GM21526 (cell line): ENCODE measurements around the gene ECHS1.
"Not testable (repeated sequence)": the region's sequence is repeated elsewhere in the genome, so short reads cannot be mapped to it uniquely, and the experiment has no call there.

ENCODE experiments used
- ATAC-seq: cut with Tn5 transposase; IDR thresholded peaks from one replicate; pipeline ENCODE4 v1.9.1; 2021; ENCODE audit warnings: moderate library complexity; ENCODE audit not compliant: unreplicated experiment, low FRiP score

ECHS1 gene

DNA sequence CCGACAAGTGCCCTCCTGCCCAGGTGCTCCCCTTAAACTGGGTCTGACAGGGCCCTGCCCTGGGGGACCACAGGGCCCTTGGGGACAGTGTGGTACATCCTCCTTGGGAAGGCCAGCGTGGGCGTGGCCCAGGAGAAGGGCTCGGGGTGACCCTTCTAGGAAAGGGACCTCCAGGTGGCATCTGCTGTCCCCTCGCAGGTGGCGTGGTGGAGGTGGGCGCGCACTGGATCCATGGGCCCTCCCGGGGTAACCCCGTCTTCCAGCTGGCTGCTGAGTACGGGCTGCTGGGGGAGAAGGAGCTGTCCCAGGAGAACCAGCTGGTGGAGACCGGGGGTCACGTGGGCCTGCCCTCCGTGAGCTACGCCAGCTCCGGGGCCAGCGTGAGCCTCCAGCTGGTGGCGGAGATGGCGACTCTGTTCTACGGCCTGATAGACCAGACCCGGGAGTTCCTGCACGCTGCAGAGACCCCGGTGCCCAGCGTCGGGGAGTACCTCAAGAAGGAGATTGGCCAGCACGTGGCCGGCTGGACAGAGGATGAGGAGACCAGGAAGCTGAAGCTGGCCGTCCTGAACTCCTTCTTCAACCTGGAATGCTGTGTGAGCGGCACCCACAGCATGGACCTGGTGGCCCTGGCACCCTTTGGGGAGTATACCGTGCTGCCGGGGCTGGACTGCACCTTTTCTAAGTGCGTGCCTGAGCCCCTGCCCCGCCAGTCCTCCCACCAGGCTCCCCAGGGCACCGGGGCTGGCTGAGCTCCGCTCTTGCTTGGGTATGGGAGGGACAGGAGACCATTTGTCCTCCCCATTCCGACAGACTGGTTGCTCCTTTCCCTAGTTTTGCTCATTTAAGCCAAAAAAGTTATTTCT lies 6.9 kb upstream of the ECHS1 start:
- peak; percentile 9 for ATAC-seq

DNA sequence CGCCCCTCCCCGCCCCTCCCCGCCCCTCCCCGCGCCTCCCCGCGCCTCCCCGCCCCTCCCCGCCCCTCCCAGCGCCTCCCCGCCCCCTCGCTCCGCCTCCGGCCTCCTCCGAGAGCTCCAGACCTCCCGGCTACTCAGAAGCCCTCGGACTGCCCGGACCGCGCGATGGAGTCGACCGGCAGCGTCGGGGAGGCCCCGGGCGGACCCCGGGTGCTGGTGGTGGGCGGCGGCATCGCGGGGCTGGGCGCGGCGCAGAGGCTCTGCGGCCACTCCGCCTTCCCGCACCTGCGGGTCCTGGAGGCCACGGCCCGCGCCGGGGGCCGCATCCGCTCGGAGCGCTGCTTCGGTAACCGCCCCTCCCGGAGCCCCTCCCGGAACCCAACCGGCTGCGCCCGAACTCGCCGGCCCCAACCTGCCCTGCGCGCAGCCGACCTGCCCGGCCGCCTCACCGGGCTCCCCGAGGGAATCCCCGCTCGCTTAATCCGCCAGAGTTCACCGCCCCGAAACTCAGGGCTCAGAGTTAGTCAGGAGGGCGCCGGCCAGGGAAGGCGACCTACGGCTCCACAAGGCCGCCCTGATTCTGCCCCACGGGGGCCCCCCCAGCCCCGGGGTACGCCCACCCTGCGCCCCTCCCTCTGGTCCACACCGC lies 6.1 kb upstream of the ECHS1 start, which contains the start of gene PAOX:
Gene PAOX, plus strand, starts transcription at position 111 of the 649 bp plus-strand sequence. Its CDS starts 55 bp downstream, at position 166.
- ATAC-seq: peak; percentile 43

DNA sequence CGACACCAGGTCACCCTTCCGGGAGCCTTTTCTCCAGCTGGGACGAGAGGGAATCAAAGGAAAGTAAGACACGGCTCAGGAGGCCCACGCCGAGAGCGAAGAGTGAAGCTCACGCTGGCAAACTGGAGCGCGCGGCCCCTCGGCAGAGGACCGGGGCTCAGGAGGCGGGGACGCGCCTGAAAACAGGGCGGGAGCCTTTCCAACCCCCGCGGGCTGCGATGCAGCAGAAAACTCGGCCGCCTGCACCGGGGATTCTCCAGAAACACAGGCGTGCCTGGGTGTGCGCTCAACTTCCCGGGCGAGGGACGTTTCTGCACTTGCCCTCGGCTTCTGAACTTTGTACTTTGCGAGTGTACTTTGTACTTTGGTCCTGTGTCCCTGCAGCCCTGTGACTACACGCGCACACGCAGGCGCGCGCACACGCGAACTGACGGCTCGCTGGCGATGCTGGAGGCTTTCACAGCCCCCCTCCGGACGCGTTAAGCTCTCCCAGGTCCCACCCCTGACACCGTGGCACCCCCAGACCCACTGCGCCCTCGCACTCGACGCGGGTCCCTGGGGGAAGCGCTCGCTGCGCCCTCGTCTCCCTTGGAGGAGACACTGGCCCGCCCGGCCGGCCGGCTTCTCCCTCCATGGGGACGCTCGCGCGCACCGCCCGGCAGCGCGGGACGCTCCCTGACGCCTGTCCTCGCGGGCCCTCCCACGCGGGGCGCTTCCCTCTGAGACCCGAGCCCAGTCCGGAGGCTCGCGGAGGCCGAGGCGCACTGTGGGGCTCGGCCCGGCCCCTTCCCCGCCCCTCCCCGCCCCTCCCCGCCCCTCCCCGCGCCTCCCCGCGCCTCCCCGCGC lies 5.3 kb upstream of the ECHS1 start:
- ATAC-seq: peak; percentile 35

DNA sequence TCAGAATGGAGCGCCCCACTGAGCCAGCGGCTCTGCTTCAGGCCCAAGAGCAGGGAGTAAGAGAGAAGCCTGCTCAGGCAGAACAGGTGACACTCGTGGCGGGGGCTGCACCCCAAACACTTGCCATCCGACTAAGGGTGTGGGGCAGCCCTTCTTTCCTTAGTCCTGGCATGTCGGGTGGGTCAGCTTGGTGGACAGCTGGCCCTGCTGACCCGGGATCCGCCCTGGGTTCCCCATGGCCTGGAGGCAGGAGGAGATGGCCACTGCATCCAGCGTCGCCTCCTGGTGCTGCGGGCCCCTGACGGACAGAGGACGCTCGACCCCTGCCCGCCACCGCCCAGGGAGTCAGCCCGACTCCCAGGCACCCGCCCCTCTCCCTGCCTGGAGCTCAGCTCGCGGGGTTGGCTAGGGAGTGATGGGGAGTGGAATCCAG lies 4.7 kb upstream of the ECHS1 start:
- ATAC-seq: no peak

- no peak for ATAC-seq
These were observed 4.1 kb upstream of the ECHS1 start for GRCh38 chr10:133377025-133377817.

DNA sequence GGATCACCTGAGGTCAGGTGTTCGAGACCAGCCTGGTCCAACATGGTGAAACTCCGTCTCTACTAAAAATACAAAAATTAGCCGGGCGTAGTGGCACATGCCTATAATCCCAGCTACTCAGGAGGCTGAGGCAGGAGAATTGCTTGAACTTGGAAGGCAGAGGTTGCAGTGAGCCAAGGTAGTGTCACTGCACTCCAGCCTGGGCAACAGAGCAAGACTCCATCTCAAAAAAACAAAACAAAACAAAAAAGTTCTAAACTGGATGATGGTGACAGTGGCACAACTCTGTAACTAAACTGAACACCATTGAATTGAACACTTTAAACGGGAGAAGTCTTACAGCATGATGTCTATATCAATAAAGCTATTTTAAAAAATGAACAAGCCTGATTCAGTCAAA lies 3.0 kb upstream of the ECHS1 start:
- ATAC-seq: not testable (repeated sequence)

DNA sequence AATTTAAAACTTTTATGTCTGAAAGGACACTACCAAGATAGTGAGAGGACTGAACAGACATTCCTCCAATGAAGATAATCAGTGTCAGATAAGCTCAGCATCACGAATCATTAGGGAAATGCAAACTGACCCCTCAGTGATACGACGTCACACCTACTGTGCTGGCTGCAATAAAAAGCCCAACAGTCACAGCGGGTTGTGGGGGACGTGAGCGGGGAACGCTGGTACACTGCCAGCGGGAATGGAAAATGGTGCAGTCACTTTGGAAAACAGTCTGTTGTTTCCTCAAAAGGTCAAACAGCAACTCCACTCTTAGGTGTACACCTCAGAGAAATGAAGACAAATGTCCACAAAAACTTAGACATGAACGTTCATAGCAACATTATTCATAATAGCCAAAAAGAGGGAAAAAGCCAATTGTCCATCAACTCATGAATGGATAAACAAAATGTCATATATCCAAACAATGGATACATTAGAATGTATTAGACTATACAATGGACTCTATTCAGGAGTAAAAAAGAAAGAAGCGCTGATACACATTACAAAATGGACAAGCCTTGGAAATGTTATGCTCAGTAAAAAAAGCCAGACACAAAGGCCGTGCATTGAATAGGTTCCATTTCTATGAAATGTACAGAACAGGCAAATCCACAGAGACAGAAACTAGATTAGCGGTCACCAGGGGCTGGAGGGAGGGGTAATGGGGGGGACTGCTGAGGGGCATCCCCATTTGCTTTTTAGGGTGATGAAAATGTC lies 2.4 kb upstream of the ECHS1 start:
- ATAC-seq: no peak

- ATAC-seq: no peak
These were observed 647 bp downstream of the ECHS1 start for GRCh38 chr10:133372507-133372906.

DNA sequence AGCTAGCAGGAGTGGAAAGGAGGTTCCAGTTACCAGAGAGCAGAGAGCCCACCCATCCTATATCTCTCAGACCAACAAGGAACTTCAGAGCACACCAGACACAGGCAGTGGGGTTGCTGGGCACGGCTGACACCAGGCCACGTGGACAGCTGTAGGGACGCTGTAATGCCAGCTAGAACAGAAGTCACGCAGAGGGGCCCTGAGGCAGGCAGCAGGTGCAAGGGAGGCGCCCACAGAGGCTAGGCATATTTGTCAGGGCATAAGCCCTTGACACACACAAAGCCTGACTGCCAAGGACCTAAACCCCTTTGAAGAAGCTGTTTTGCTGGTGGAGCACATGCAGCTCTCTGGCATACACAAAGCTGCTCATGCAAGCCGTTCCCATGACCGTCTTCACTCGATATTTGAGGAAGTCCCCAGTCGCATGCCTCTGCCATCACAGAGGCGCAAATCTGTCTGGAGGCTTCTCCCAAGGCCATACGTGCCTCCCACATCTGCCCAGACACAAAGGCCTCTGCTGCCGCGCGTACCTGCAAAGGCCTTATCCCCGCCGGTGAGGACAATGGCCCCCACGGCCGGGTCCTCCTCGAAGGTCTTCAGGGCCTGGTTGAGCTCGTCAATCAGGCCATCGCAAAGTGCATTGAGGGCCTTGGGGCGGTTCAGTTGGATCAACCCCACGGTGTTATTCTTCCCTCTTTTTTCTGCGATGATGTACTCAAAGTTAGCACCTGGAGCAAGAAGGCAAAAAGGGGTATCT lies 2.9 kb downstream of the ECHS1 start:
- ATAC-seq: no peak

GRCh38 chr10:133368153-133368552 lies 5.0 kb downstream of the ECHS1 start:
- no peak for ATAC-seq

DNA sequence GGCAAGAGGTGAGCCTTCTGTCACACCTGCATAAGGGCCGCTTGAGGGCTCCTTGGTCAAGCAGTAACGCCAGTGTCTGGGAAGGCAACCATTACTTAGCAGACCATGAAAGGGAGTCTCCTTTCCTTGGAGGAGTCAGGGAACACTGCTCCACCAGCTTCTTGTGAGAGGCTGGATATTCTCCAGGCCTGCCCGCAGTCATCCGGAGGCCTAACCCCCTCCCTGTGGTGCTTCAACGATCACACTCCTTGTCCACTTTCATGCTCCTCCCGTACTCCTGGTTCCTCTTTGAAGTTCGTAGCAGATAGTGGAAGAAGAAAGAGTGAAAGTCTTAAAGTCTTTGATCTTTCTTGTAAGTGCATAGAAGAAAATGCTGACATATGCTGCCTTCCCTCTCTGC lies 5.7 kb downstream of the ECHS1 start:
- ATAC-seq: not testable (repeated sequence)

DNA sequence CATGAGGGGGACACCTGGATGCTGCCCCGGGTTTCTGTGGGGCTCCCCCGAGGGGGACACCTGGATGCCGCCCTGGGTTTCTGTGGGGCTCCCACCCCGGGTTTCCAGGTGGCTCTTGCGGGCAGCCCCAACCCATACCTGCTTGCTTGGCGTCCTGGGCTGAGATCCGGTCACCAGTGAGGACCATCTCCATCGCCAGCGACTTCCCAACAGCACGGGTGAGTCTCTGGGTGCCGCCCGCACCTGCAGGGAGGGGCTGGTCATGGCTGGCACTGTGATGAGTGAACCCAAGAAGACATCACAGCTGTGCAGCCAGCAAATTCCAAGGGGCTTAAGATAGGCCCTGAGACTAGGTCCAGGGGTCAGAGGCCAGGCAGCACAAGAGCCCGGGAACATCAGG lies 6.4 kb downstream of the ECHS1 start:
- ATAC-seq: no peak

DNA sequence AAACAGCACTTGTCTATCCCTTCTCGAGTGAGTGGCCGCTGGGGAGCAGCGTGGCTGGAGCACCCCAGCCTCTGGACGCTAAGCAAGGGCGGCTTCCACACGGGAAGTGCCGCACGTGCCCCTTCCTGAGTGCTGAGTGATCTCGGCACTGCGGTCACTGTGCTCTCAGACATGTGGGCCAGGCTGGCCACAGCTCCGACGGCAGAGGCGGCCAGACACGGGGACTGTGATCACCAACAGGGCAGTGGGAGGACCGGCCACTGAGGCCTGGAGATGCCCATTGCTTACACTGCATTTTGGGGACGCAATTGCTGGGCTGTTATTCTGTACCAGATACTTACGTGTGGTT lies 7.0 kb downstream of the ECHS1 start:
- no peak for ATAC-seq

- no peak for ATAC-seq
These were observed 7.6 kb downstream of the ECHS1 start for GRCh38 chr10:133365461-133366129.

- ATAC-seq: no peak
These were observed 8.3 kb downstream of the ECHS1 start for GRCh38 chr10:133364645-133365431.

GRCh38 chr10:133362846-133363245 lies 10.3 kb downstream of the ECHS1 start:
- ATAC-seq: no peak

DNA sequence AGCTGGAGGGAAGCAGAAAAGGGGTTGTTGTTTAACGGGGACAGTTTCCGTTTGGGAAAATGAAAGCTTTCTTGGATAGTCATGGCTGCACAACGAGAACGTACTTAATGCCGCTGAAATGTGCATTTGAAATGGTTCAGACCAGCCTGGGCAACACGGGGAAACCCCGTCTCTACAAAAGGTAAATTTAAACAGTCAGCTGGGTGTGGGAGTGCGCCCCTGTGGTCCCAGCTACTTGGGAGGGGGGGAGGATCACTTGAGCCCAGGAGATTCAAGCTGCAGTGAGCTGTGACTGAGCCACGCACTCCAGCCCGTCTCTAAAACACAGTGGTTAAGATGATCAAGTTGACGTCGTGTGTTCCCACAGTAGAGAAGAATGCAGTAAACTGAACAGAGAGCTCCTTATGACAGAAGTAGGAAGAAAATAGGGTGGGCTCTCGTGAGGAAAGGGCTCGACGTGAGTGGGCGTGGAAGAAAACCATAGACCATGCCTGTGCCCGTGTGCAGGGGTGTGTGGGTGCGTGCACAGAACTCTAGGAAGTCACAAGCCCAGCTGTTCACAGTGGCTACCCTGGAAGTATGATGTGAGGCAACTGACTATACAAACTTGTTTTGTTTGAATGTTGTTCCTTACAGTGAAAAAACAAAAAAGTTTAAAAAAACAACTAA lies 11.2 kb downstream of the ECHS1 start:
- ATAC-seq: no peak
